GM19193 (cell line): ENCODE measurements around the gene ADCY5.

Experiments
- POLR2A ChIP-seq: IDR thresholded peaks from 4 replicates; pipeline ENCODE4 v1.6.1; 2011; ENCODE audit not compliant: insufficient read depth, insufficient read length; ENCODE audit errors: extremely low read depth

ADCY5 gene

DNA sequence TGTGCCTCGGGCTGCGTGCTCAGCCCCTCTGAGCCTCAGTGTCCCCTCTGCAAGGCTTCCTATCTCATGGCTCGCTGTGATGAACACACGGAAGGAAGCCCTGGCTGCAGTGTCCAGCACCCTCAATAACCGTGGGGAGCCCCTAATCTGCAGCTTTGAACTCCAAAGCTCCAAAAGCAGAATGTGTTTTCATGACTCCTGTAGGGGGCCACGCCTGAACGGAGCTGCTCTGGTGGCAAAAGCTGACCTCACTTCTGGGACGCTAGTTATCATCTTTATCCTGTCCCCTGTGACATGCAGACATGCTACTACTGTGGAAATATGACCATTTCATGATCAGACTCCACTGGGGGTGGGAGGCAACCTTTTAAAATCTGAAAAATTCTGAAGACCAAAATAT is 148.3 kb downstream of the ADCY5 start:
- TF ChIP-seq POLR2A: no peak

GRCh38 chr3:123300056-123300455 is 148.8 kb downstream of the ADCY5 start:
- no peak for TF ChIP-seq POLR2A

GRCh38 chr3:123299581-123299980 is 149.3 kb downstream of the ADCY5 start:
- TF ChIP-seq POLR2A: no peak

GRCh38 chr3:123298903-123299302 is 150.0 kb downstream of the ADCY5 start:
- no peak for TF ChIP-seq POLR2A

- no peak for TF ChIP-seq POLR2A
These were observed 151.3 kb downstream of the ADCY5 start for GRCh38 chr3:123297627-123297899.

DNA sequence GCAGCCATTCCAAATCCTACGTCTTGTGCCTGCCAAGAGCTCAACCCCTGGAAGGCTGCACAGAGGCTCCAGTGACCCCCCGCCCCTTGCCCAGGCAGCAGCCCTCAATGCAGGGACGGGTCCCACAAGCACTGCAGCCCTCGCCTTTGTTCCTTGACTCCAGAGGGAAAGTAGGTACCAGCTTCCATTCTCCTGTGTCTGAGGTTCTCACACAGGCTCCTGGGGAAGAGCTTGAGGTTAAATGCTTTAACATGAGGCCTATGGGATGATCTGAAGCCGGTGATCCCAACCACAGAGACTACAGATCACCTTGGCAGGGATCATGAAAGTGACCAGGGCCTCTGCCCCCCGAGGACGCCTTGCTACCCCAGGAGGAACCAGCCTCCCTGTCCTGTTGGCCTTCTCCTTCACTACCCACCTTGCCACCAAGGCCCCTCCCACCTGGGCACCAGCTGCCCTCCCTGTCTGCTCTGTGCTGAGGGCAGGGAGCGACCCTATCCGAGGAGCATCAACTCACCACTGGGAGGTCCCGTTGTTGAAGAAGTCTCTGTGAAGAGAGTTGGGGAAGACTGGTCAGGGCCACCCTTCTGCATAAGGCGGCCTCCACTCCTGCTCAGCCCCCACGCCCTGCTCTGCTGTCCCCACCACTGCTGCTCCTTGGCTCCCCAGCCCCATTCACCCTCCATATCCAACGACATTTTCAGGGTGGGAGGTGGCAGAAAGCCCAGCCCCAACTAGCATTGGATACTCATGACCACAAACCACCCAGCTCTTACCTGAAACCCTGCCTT is 151.9 kb downstream of the ADCY5 start:
- no peak for TF ChIP-seq POLR2A

- no peak for TF ChIP-seq POLR2A
These were observed 152.6 kb downstream of the ADCY5 start for GRCh38 chr3:123296261-123296660.

GRCh38 chr3:123295901-123296250 is 153.0 kb downstream of the ADCY5 start:
- TF ChIP-seq POLR2A: no peak

DNA sequence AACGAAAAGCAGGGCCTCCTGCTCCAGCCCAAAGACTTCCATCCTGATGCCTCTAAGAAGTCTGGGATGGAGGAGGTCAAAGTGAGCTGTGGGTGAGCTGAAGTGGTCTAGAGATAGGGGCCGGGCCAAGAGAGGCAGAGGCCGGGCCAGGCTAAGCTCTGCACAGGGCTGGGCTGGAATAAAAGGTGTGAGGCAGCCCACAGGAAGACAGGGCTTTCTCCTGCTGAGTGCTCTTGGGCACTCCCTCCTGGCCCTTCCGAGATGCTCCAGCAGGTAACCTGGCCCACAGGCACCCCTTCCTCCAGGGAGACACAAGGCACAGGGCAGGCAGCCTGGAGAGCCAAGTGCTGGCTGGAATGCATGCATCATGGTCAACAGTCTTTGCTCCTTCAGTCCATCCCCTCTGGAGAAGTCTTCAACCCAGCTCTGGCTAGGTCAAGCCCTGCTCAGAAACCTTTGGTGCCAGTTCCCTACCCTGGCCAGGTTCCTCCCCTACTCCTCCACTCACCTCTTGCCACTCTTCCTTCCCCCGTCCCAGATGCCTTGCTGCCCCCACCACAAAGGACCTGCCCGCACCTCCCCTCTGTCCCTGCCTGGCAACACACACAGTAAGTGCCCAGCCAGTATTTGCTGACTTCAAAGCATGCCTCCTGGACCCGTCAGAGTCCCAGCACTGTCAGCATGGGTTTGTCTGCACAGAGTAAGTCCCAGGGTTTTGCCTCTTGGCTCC is 153.6 kb downstream of the ADCY5 start:
- no peak for TF ChIP-seq POLR2A

GRCh38 chr3:123294296-123294938 is 154.5 kb downstream of the ADCY5 start:
- TF ChIP-seq POLR2A: no peak

DNA sequence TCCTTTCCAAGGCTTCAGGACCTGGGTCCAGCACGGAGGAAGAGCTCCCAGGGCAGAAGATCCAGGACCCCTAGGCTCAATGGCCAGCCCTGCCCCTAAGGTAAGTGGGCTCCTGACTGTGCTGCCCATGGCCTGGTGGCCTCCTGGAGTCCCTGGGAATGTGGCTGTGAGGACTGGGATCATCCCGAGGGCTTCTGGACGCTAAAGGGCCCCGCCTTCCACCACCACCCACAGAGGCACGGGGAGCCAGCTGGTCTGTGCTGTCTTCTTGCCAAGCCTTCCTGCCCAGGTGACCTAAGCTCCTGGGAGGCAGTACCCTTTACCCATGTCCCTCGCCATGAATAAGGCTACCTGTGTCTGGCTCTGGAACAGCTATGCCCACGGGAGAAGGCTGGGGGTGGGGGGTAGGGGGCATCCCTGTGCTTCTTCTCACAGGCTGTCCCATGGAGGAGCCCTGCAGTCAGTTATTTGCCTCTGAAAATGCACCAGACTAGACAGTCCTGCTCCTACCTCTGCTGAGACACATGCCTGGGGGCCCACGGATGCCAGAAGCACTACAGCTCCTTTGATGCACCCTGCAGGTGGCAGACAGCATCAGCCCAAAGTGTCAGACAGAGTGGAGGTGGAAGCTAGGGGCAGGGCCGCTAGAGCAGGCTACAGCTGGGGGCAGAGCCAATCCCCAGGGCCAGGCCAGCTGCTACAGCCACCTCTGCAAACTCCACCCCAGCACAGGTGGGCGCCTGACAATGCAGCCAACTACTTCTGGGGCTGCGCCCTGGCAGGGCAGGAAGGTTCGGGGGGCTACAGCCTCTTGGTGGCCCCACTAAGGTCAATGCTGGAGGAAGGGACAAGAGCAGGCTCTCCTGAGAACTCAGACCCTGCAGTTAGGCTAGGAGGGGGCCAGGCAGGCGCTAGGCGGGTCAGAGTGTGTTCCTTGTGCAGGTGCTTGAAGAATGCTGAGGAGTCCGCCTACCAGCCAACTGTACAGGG is 156.3 kb downstream of the ADCY5 start:
- no peak for TF ChIP-seq POLR2A

- TF ChIP-seq POLR2A: no peak
These were observed 157.5 kb downstream of the ADCY5 start for GRCh38 chr3:123291404-123291803.

DNA sequence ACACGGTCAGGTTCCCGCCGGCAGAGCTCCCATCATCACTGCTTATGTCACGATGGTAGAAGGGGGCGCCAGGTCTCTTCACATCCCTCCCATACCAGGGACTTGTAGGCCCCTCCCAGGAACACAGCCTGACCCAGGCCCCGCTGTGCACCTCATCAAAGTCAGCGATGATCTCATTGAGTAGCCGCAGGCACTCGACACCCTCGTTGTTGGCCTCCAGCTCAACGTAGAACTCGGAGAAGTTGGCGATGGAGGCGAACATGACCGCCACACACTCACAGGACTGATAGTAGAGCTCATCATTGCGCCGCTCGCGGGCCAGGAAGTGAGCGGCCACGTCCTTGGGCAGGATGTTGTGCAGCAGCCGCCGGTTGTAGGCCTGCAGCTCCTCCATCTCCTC is 157.9 kb downstream of the ADCY5 start:
- no peak for TF ChIP-seq POLR2A

DNA sequence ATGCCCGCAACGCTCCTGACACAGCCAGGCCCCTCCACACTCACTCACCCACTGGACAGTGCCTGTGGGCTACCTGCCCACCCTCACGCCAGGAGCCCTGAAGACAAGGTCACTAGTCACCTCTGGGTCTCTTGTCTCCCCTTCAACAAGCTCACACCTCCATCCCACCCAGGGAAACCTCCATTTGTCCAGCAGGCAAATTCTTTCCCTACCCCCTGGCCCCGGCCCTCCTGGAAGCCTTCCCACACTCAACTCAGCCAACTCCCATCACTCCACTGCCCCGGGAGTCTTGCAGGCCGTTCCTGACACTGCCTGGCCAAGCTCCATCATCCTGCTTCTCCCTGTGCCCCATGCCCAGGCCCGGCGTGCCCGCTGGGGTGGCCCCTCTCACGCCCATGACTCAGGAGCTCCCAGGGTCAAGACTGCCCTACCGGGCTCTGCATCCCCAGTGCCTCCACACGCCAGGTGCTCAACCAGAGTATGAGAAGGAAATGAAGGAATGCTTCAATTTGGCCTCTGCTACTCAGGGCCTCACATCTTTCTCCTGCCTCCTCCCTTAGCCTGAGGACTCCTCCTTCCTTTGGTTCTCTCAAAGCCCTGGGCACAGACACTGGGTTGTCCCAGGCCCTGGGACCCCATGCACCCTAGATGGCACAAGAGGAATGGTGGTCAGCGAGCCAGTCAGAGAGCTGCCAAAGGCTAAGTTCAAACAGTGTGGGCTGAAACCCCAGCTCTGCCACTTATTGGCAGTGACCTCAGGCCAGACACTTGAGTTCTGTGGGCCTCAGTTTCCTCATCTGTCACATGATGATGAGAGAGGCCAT is 158.6 kb downstream of the ADCY5 start:
- no peak for TF ChIP-seq POLR2A
